Astrocyte (in vitro differentiated cells and primary cell): ENCODE measurements around the gene KDM2B. TPM values are rescaled to one million over a fixed set of nuclear protein-coding genes. Genes with fewer than 3 reads are reported as not detected.
A peak's percentile ranks its signal among the peaks of the same experiment; 100 is the strongest.

Experiments
- DNase-seq: peaks from one replicate; pipeline ENCODE4 v3.0.0-alpha.2; 2010; ENCODE audit warnings: low read depth
- FAIRE-seq: peaks from 2 replicates; lab custom pipeline; 2011; peaks lifted over from hg19 to GRCh38; lab: Jason Lieb, UNC
- H2AFZ ChIP-seq: 2 replicates; pipeline ENCODE4 v1.6.0; 2012; ENCODE audit warnings: low read depth, low read length, inconsistent platforms
- H3K27ac ChIP-seq: 2 replicates; pipeline ENCODE4 v1.5.1; 2011; ENCODE audit warnings: low read depth, low read length, inconsistent platforms
- H3K27me3 ChIP-seq: 2 replicates; pipeline ENCODE4 v1.6.0; 2011; ENCODE audit warnings: low read length, inconsistent platforms; ENCODE audit not compliant: insufficient read depth
- H3K36me3 ChIP-seq: 2 replicates; pipeline ENCODE4 v1.5.1; 2011; ENCODE audit warnings: low read length, inconsistent platforms; ENCODE audit not compliant: insufficient read depth
- H3K4me1 ChIP-seq: 2 replicates; pipeline ENCODE4 v1.5.1; 2011; ENCODE audit warnings: low read length, inconsistent platforms; ENCODE audit not compliant: insufficient read depth
- H3K4me2 ChIP-seq: 2 replicates; pipeline ENCODE4 v1.6.0; 2012; ENCODE audit warnings: low read length, inconsistent platforms
- H3K4me3 ChIP-seq: 2 replicates; pipeline ENCODE4 v1.5.1; 2011; ENCODE audit warnings: low read depth, mild to moderate bottlenecking, low read length, inconsistent platforms; ENCODE audit not compliant: insufficient read depth
- H3K79me2 ChIP-seq: 2 replicates; pipeline ENCODE4 v1.6.0; 2012; ENCODE audit warnings: mild to moderate bottlenecking, low read length, inconsistent platforms; ENCODE audit not compliant: insufficient read depth
- H3K9ac ChIP-seq: 2 replicates; pipeline ENCODE4 v1.6.0; 2012; ENCODE audit warnings: mild to moderate bottlenecking, low read length, inconsistent platforms
- H3K9me3 ChIP-seq: 2 replicates; pipeline ENCODE4 v1.5.1; 2012; ENCODE audit warnings: low read depth, mild to moderate bottlenecking, low read length, inconsistent platforms; ENCODE audit not compliant: insufficient read depth
- H4K20me1 ChIP-seq: 2 replicates; pipeline ENCODE4 v1.6.0; 2012; ENCODE audit warnings: low read length, inconsistent platforms; ENCODE audit not compliant: insufficient read depth
- H3K27ac Mint-ChIP-seq: one replicate; pipeline ENCODE4 v1.8.0; 2021; ENCODE audit warnings: mild to moderate bottlenecking, mixed read lengths; ENCODE audit not compliant: unreplicated experiment
- H3K27me3 Mint-ChIP-seq: one replicate; pipeline ENCODE4 v1.8.0; 2021; ENCODE audit warnings: low read depth, mixed read lengths; ENCODE audit not compliant: unreplicated experiment
- H3K36me3 Mint-ChIP-seq: one replicate; pipeline ENCODE4 v1.8.0; 2021; ENCODE audit warnings: low read depth, mixed read lengths; ENCODE audit not compliant: unreplicated experiment
- H3K4me1 Mint-ChIP-seq: one replicate; pipeline ENCODE4 v1.8.0; 2021; ENCODE audit warnings: low read depth, mixed read lengths; ENCODE audit not compliant: unreplicated experiment
- H3K4me3 Mint-ChIP-seq: one replicate; pipeline ENCODE4 v1.8.0; 2021; ENCODE audit warnings: mild to moderate bottlenecking, moderate library complexity, mixed read lengths; ENCODE audit not compliant: unreplicated experiment
- H3K9me3 Mint-ChIP-seq: one replicate; pipeline ENCODE4 v1.8.0; 2021; ENCODE audit warnings: mild to moderate bottlenecking, mixed read lengths; ENCODE audit not compliant: unreplicated experiment
- CTCF ChIP-seq: IDR thresholded peaks from 2 replicates; pipeline ENCODE4 v1.5.1; 2011; ENCODE audit warnings: low read depth, mild to moderate bottlenecking, inconsistent platforms, low read length, moderate library complexity; ENCODE audit not compliant: insufficient read depth
- EZH2 ChIP-seq: IDR thresholded peaks from 2 replicates; pipeline ENCODE4 v1.6.1; 2012; ENCODE audit warnings: mild to moderate bottlenecking, low read length, inconsistent platforms; ENCODE audit not compliant: insufficient read depth
- total RNA-seq: library from RNA; stranded (reverse); gene quantifications from 2 replicates; pipeline ENCODE4 v1.2.1, GENCODE V29; 2021

KDM2B gene
- total RNA-seq, 1 donor from 2014 or later: 23.4 TPM

- H4K20me1 ChIP-seq: peaks cover 5% of the 10 kb centered on the region
- Mint-ChIP-seq H3K27ac (no peak overlapping the region), H3K4me3 (no peak overlapping the region), H3K36me3 (no peaks in the 10 kb centered on the region), H3K9me3 (no peaks in the 10 kb centered on the region), H3K4me1 (peaks cover 5% of the 10 kb centered on the region), H3K27me3 (peaks cover 5% of the 10 kb centered on the region)
- H3K4me3 ChIP-seq: no peak overlapping the region
- H3K4me1 ChIP-seq: peaks cover 11% of the 10 kb centered on the region
- peaks cover 5% of the 10 kb centered on the region for H3K79me2 ChIP-seq
- H3K9ac ChIP-seq: no peak overlapping the region
- TF ChIP-seq EZH2 (no peak), CTCF (no peak)
- H3K4me2 ChIP-seq: no peak overlapping the region
- no peak for FAIRE-seq
- H3K9me3 ChIP-seq: no peaks in the 10 kb centered on the region
- no peaks in the 10 kb centered on the region for H3K27me3 ChIP-seq
- no peak overlapping the region for H2AFZ ChIP-seq
- no peak for DNase-seq
- no peak overlapping the region for H3K27ac ChIP-seq
- no peaks in the 10 kb centered on the region for H3K36me3 ChIP-seq
Measured at GRCh38 chr12:121470751-121471150, 110.1 kb downstream of the KDM2B start.

- peaks cover 28% of the 10 kb centered on the region for H4K20me1 ChIP-seq
- no peaks in the 10 kb centered on the region for H3K27me3 ChIP-seq
- no peak overlapping the region for H3K4me3 ChIP-seq
- H3K27ac ChIP-seq: no peak overlapping the region
- no peak for DNase-seq
- H3K9ac ChIP-seq: no peak overlapping the region
- H3K4me1 ChIP-seq: peaks cover 15% of the 10 kb centered on the region
- no peak overlapping the region for H3K4me2 ChIP-seq
- Mint-ChIP-seq H3K36me3 (no peaks in the 10 kb centered on the region), H3K27ac (no peak overlapping the region), H3K4me3 (peak overlapping the region; percentile 13), H3K9me3 (no peaks in the 10 kb centered on the region), H3K27me3 (peaks cover 5% of the 10 kb centered on the region), H3K4me1 (peaks cover 9% of the 10 kb centered on the region)
- H2AFZ ChIP-seq: no peak overlapping the region
- H3K36me3 ChIP-seq: no peaks in the 10 kb centered on the region
- H3K79me2 ChIP-seq: peaks cover 28% of the 10 kb centered on the region
- H3K9me3 ChIP-seq: no peaks in the 10 kb centered on the region
- TF ChIP-seq EZH2 (no peak), CTCF (no peak)
- FAIRE-seq: no peak
Measured at GRCh38 chr12:121468499-121468801, 112.4 kb downstream of the KDM2B start.

GRCh38 chr12:121467638-121468498 lies 113.0 kb downstream of the KDM2B start:
- Mint-ChIP-seq H3K9me3 (no peaks in the 10 kb centered on the region), H3K27ac (no peak overlapping the region), H3K36me3 (no peaks in the 10 kb centered on the region), H3K4me3 (peak overlapping the region; percentile 60), H3K4me1 (peaks cover 9% of the 10 kb centered on the region), H3K27me3 (peaks cover 5% of the 10 kb centered on the region)
- H3K4me3 ChIP-seq: peak overlapping the region; percentile 66
- H3K9me3 ChIP-seq: no peaks in the 10 kb centered on the region
- peaks cover 28% of the 10 kb centered on the region for H4K20me1 ChIP-seq
- no peak for DNase-seq
- no peak overlapping the region for H3K27ac ChIP-seq
- H3K27me3 ChIP-seq: no peaks in the 10 kb centered on the region
- peaks cover 33% of the 10 kb centered on the region for H3K79me2 ChIP-seq
- no peak for FAIRE-seq
- H3K4me1 ChIP-seq: peaks cover 15% of the 10 kb centered on the region
- TF ChIP-seq CTCF (no peak), EZH2 (no peak)
- H3K9ac ChIP-seq: peak overlapping the region; percentile 69
- H2AFZ ChIP-seq: peak overlapping the region; percentile 81
- H3K36me3 ChIP-seq: no peaks in the 10 kb centered on the region
- peak overlapping the region; percentile 95 for H3K4me2 ChIP-seq
